Vagina (tissue), 2 donors: ENCODE results near the gene MEGF6.

ENCODE experiments used
- CTCF ChIP-seq, 3 experiments: fragments of 450-650 bp in 2 of 3; fragments of 200-600 bp in 1 of 3; sonication (generic) in 1 of 3; IDR thresholded peaks; one replicate each; pipeline ENCODE4 v1.5.1; 2017 to 2019; ENCODE audit warnings: antibody characterized with exemption in 3 of 3, mild to moderate bottlenecking in 2 of 3, moderate library complexity in 2 of 3
- POLR2A ChIP-seq, 2 donors: fragments of 450-650 bp; IDR thresholded peaks; one replicate each; pipeline ENCODE4 v1.6.1; 2017; ENCODE audit warnings: antibody characterized with exemption in 2 of 2, mild to moderate bottlenecking in 2 of 2, moderate library complexity in 2 of 2

GRCh38 chr1:3507636-3508275 is 103.6 kb downstream of the MEGF6 start:
- TF ChIP-seq CTCF (IDR thresholded peaks at IDR 0.05) (no peak), POLR2A (IDR thresholded peaks at IDR 0.05) (no peak)
